ENCODE results near the gene BTBD1.

The BTBD1 gene

DNA sequence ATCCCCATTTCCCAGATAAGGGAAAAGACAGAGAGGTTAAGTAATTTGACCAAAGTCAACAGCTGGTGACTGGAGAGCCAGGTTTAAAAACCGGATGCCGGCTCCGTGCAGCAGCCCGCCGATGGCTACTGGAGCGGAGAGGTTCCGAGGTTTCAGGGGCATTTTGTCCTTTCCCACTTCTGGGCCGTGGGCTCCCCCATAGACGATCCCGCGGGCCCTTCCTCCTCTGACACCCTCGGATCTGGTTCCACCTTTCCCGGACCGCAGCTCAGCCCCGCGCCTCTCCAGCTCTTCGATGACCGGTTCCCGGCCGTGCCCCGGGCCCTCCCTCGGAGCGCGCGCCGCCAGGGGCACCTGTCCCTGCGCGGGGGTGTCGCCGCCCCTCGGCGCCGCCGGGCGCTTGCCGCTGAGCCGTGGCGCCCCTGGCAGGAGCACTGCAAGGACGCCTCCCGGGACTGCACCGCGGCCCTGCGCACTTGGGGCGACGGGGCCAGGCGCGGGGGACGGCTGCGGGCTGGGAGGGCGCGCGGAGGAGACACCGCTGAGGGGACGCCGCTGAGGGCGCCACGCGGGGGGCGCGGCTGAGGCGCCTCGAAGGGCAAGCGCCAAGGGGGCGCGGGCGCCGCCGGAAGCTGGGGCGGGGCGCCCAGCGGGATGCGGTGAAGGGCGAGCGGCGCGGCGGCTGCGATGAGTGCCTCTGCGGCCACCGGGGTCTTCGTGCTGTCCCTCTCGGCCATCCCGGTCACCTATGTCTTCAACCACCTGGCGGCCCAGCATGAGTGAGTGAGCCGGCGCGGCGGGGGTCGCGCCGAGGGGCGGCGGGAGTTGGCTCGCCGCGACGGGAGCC lies 40.2 kb upstream of the BTBD1 start, which contains the start of gene TM6SF1:
TSS of gene TM6SF1 (plus strand) at position 652 of the 847 bp plus-strand sequence. CDS start at position 688, 36 bp downstream.
- TF ChIP-seq GATA2 (IDR thresholded peaks at IDR 0.05; ENCODE audit: low read depth, low read length), result no peak
- no peak for TF ChIP-seq GATA3 (IDR thresholded peaks at IDR 0.05; ENCODE audit: low read depth, low read length)

DNA sequence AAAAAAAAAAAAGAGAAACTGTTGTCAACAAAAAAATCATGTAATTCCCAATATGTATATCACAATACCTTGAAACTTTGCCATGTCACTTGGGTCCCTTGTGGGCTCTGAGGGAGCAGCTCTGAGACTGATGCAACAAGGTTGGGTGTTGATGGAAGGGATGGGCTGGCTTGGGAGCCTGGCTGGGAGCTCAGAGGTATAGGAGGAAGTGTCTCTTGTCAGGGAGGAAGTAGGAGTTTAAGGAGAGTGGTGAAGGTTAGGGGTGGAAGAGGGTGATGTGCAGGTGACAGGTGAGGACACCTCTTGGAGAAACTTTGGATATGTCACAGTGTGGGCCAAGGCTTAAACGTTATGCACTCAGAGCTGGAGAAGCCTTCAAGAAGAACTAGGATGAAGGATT lies 38.4 kb upstream of the BTBD1 start:
- TF ChIP-seq GATA3 (IDR thresholded peaks at IDR 0.05; ENCODE audit: low read depth, low read length) (no peak), GATA2 (IDR thresholded peaks at IDR 0.05; ENCODE audit: low read depth, low read length) (no peak)

DNA sequence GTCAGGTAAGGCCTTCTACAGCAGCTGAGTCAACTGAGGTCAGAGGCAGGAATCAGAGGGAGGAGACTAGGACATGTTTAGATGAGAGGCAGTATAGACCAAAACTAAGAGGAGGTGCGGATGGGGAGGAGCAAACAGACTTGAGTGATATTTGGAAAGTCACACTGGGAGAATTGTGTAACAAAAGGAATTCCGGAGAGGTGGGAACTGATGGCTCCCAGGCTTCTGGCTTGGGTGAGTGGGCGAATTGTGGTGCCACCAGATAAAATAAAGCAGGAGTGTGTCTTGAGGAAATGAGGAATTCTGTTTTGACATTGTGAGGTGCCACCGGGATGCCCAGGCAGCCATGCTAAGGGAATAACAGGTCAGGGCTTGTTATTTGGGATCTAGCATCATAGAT lies 37.1 kb upstream of the BTBD1 start:
- TF ChIP-seq GATA2 (IDR thresholded peaks at IDR 0.05; ENCODE audit: low read depth, low read length) (no peak), GATA3 (IDR thresholded peaks at IDR 0.05; ENCODE audit: low read depth, low read length) (no peak)

DNA sequence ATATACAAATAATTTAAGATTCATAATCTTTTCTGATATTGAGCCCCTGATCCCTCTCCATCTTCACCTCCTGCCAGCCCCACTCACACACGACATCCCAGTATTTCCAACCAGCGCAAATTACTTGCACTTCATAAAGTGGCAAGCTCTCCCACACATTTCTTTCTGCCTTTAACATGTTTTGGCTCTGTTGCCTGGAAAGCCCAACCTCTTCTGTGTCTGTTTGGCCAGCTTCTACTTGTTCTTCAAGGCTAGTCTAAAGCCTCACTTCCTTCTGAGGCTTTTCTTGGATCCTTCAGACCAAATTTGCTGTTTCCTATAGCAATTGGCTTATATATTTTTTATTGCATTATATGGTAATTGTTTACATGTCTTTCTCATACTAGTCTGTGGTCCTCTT lies 35.3 kb upstream of the BTBD1 start:
- TF ChIP-seq GATA3 (IDR thresholded peaks at IDR 0.05; ENCODE audit: low read depth, low read length) (no peak), GATA2 (IDR thresholded peaks at IDR 0.05; ENCODE audit: low read depth, low read length) (no peak)

DNA sequence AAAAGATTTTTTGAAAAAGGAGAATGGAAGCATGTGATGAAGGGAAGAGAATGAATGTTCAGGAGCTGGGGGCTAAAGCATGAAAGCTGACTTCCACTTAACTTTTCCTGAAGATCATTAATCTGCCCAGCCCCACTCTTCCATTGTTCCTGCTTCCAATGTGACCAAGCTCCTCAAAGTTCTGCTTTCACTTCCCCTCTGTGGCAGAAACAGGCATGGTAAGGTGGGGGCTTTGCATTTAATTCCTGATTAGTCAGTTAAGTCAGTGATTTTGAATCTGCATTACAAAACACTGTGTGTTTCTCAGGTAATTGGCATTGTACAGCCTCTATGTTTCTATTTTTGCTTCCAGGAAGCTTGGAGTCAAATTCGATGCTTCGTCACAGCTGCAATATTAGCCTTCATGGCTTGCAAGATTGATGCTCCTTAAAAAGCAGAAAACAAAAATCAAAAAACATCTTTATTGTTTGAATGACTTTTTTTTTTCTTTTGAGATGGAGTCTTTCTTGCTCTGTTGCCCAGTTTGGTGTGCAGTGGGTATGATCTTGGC lies 33.1 kb upstream of the BTBD1 start:
- no peak for TF ChIP-seq GATA2 (IDR thresholded peaks at IDR 0.05; ENCODE audit: low read depth, low read length)
- no peak for TF ChIP-seq GATA3 (IDR thresholded peaks at IDR 0.05; ENCODE audit: low read depth, low read length)

DNA sequence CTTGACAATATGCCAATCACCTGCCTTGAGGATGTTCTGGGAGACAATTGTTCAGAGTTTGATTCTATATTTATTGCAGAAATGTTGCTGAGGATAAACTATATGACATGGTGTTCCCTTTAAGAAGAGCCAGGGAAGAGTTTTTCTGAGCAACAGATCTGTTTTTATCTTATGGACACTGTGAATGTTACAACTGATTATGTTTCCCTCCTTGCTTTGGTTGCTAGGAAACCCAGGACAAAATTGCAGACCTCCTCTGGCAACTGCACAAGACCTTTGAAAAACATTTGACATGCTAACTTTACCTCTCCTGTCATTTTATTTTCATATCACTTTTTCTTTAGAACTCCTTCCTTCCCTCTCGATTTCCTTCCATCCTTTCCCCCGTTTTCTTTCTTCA lies 32.2 kb upstream of the BTBD1 start:
- TF ChIP-seq GATA3 (IDR thresholded peaks at IDR 0.05; ENCODE audit: low read depth, low read length) (no peak), GATA2 (IDR thresholded peaks at IDR 0.05; ENCODE audit: low read depth, low read length) (no peak)

DNA sequence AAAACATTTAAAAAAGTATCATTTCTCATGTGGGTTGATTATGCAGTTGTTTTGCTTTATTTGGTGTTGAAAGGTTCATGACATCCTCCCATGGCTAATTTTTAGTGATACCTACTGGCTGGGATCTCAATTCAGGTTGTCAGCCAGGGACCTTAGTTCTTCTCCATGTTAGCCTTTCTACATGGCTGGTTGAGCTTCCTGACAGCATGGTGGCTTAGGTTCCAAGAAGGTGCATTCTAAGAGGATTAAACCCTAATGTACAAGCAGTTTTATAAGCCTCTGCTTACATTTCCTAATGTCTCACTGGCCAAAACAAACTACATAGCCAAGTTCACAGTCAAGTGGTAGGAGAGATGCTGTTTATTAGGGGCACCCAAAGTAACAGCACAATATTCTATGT lies 31.0 kb upstream of the BTBD1 start:
- TF ChIP-seq GATA3 (IDR thresholded peaks at IDR 0.05; ENCODE audit: low read depth, low read length) (no peak), GATA2 (IDR thresholded peaks at IDR 0.05; ENCODE audit: low read depth, low read length) (no peak)

DNA sequence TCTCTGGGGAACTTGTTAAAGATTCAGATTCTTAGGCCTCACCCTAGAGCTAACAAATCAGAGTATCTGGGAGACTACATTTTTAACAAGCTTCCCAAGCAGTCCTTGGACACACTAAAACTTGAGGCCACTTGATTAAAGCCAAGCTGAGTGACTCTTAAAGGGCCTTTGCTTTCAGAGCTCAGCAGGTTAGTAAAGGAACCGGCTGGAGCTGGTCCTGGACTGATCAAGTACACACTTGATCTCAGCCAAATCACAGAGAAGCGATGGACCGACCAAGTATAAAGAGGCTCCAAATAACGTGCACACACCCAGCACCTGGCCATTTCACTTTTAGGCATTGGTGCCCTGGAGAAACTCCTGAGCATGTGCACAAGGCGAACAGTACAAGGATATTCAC lies 27.5 kb upstream of the BTBD1 start:
- TF ChIP-seq GATA2 (IDR thresholded peaks at IDR 0.05; ENCODE audit: low read depth, low read length) (no peak), GATA3 (IDR thresholded peaks at IDR 0.05; ENCODE audit: low read depth, low read length) (no peak)

DNA sequence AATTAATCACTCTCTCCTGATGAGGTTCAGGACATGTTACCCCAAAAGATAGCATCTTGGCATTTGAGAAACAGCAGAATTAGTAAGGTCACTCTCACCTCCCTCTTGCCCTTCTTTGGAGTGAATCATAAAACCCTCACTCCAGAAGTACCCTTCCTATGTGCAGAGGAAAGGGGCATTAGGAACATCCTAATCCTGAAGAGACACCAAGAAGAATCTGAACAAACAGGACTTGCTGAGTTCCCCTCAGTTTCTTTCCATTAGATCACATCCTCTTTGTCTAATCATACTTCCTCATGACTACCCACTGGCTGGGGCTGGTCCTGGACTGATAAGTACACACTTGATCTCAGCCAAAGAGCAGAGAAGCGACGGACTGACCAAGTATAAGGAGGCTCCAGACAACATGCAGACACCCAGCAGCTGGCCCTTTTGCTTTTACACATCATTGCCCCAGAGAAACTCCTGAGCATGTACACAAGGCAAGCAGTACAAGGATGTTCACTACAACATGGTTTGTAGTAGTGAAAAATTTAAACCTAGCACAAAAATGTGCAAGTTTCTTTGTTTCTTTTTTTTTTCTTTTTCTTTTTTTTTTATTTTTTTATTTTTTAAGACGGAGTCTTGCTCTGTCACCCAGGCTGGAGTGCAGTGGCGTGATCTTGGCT lies 25.4 kb upstream of the BTBD1 start:
- TF ChIP-seq GATA2 (IDR thresholded peaks at IDR 0.05; ENCODE audit: low read depth, low read length), result no peak
- no peak for TF ChIP-seq GATA3 (IDR thresholded peaks at IDR 0.05; ENCODE audit: low read depth, low read length)

DNA sequence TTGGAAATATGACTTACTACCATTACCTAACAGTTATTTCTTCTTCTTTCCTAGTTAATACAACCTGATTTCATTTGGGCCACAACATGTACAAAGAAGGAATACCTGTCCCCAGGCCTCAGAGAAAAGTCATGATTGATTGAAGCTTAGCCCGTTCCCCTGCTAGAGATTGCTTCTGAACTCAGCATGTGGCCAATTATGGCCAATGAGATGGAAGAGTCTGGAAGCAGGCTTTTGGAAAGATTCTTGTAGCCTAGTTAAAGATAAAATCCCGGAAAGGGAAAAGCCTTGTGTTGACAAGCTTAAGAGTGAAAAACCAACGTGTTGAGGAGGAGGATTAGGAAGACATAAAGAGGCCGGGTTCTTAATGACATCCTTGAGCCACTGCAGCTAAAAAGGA lies 23.4 kb upstream of the BTBD1 start:
- TF ChIP-seq GATA2 (IDR thresholded peaks at IDR 0.05; ENCODE audit: low read depth, low read length) (no peak), GATA3 (IDR thresholded peaks at IDR 0.05; ENCODE audit: low read depth, low read length) (no peak)

DNA sequence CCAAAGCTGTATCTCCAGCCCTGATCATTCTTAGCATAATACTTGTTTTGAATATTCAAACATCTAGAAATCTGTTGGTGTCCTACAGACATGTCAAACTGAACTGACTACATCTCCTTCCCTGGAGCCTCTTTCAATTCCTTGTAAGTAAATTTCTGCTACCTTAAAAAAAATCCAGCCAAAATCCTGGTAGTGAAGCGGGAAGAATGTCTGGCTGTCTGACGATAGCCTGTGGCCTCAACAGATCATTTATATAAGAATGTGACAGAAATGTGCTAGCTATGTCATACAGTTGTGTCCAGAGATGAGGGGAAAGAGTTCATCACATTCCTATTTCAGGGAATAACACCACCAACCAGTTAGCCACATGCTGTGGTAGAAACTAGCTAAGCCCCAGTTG lies 21.8 kb upstream of the BTBD1 start:
- TF ChIP-seq GATA2 (IDR thresholded peaks at IDR 0.05; ENCODE audit: low read depth, low read length) (no peak), GATA3 (IDR thresholded peaks at IDR 0.05; ENCODE audit: low read depth, low read length) (no peak)

DNA sequence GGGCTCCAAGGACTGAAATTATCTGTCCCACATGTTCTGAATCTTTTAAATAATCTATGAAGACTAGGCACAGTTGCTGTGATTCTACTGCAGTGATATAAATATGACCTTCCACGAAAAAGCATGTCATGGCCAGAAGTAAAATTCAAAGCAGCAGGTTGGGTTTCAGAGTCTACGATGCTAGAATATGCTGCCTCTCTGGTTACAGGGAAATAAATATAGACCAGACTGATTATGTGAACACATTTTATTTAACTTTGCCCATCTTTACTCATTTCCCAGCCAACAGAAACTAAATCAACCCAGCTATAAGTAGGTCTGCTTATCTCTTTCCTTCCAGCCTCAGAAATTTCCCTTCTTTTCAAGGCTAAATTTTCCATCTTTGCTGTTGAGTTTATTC lies 20.5 kb upstream of the BTBD1 start:
- no peak for TF ChIP-seq GATA3 (IDR thresholded peaks at IDR 0.05; ENCODE audit: low read depth, low read length)
- no peak for TF ChIP-seq GATA2 (IDR thresholded peaks at IDR 0.05; ENCODE audit: low read depth, low read length)

DNA sequence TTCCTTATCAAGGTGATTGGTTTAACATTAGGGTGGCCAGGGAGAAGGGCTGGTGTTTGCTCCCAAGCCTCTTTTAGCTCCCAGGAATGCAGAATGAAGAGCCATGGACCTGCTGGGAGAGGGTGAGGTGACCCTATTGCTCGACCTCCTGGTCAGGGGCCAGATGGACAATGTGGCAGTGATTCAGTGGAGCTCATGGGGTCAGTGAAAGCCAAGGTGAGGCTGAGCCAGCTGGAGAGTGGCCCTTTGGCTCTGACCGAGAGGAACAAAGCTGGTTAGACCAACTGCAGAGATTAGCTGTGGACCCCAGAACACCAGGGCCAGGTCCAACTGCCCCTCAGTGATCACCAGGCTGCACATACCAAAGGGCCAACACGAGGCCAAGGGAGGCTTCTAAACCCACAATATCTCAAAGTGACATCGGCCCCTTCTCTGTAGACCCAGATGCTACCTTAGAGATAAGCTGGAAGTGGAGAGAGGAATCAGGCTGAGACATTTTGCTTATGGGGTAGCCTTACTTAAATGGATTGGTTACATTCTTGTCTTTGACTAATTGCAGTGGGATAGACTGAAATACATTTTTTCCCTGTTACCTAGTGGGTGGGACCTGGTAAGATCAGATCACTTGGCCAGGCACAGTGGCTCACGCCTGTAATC lies 15.8 kb upstream of the BTBD1 start:
- TF ChIP-seq GATA2 (IDR thresholded peaks at IDR 0.05; ENCODE audit: low read depth, low read length) (no peak), GATA3 (IDR thresholded peaks at IDR 0.05; ENCODE audit: low read depth, low read length) (no peak)
